B cell (primary cell): ENCODE data around the gene MT1M. TPM values are rescaled to one million over a fixed set of nuclear protein-coding genes. Genes with fewer than 3 reads are reported as not detected.

ENCODE experiments used
- ATAC-seq: fragments of 200-7000 bp; cut with Tn5 transposase; one replicate; pipeline ENCODE4 v1.10.0; 2021; ENCODE audit warnings: low read depth, mild to moderate bottlenecking, moderate number of reproducible peaks, moderate library complexity
- CTCF ChIA-PET: fragments of 350-600 bp; sonication (Branson Sonifier 250); formaldehyde crosslinking; loops from one replicate; lab custom pipeline; 2021; ENCODE audit warnings: antibody characterized with exemption, inconsistent platforms; lab: Charles Lee
- POLR2A ChIA-PET: fragments of 350-600 bp; sonication (Branson Sonifier 250); formaldehyde crosslinking; loops from one replicate; lab custom pipeline; 2021; ENCODE audit warnings: antibody characterized with exemption; lab: Charles Lee
- DNase-seq: peaks from one replicate; pipeline ENCODE4 v3.0.0; 2013
- H2AFZ ChIP-seq: 2 replicates; pipeline ENCODE4 v1.6.1; 2012; ENCODE audit warnings: mild to moderate bottlenecking, low read depth, low read length; ENCODE audit not compliant: insufficient read depth, poor library complexity, severe bottlenecking
- H3K27ac ChIP-seq, 2 donors: 1 replicate in 1 of 2; 2 replicates in 1 of 2; pipeline ENCODE4 v1.5.1; 2012 to 2013; ENCODE audit warnings: low read length in 2 of 2, mild to moderate bottlenecking in 2 of 2, moderate library complexity in 1 of 2
- H3K27me3 ChIP-seq, 4 experiments: fragments of 200-600 bp in 1 of 4; sonication (generic) in 1 of 4; replicated peaks in 1 of 4; 1 replicate in 2 of 4; 2 replicates in 2 of 4; pipeline versions ENCODE4 v1.6.1 to v1.7.0; 2013 to 2016; ENCODE audit warnings: low read length in 3 of 4, mild to moderate bottlenecking in 2 of 4, mixed read lengths in 1 of 4, moderate library complexity in 1 of 4; ENCODE audit not compliant: insufficient read depth in 4 of 4, control insufficient read depth in 3 of 4; ENCODE audit errors: control extremely low read depth in 1 of 4
- H3K36me3 ChIP-seq, 2 experiments: replicated peaks in 1 of 2; 1 replicate in 1 of 2; 2 replicates in 1 of 2; pipeline versions ENCODE4 v1.6.1 to v1.7.1; 2013; ENCODE audit warnings: low read length in 1 of 2; ENCODE audit not compliant: insufficient read depth in 2 of 2, control insufficient read depth in 1 of 2; ENCODE audit errors: control extremely low read depth in 1 of 2, extremely low read depth in 1 of 2
- H3K4me1 ChIP-seq, 2 donors: fragments of 200-600 bp in 1 of 2; sonication (generic) in 1 of 2; 1 replicate in 1 of 2; 2 replicates in 1 of 2; pipeline versions ENCODE4 v1.5.1 to v1.6.1; 2013 to 2017; ENCODE audit warnings: low read length in 2 of 2; ENCODE audit not compliant: control insufficient read depth in 2 of 2, insufficient read depth in 2 of 2
- H3K4me2 ChIP-seq: replicated peaks from 2 replicates; pipeline ENCODE3; 2012; ENCODE audit warnings: mild to moderate bottlenecking, low read depth, low read length; ENCODE audit not compliant: poor library complexity, severe bottlenecking
- H3K4me3 ChIP-seq, 5 experiments: fragments of 200-600 bp in 1 of 5; sonication (generic) in 1 of 5; 1 replicate in 3 of 5; 2 replicates in 2 of 5; pipeline versions ENCODE4 v1.5.1 to v1.7.0; 2011 to 2016; ENCODE audit warnings: low read length in 4 of 5, mild to moderate bottlenecking in 4 of 5, low read depth in 2 of 5, control low read depth in 1 of 5, moderate library complexity in 1 of 5; ENCODE audit not compliant: insufficient read depth in 1 of 5; ENCODE audit errors: control extremely low read depth in 1 of 5, extremely low read depth in 1 of 5
- H3K79me2 ChIP-seq: fragments of 200-600 bp; sonication (generic); one replicate; pipeline ENCODE4 v1.6.0; 2016; ENCODE audit warnings: low read length; ENCODE audit not compliant: control insufficient read depth, insufficient read depth
- H3K9ac ChIP-seq: fragments of 200-600 bp; sonication (generic); 2 replicates; pipeline ENCODE4 v1.6.1; 2017; ENCODE audit warnings: mild to moderate bottlenecking, low read length, moderate library complexity
- H3K9me3 ChIP-seq, 3 donors: one replicate each; pipeline versions ENCODE4 v1.6.1 to v1.7.1; 2013; ENCODE audit warnings: low read length in 2 of 3; ENCODE audit not compliant: control insufficient read depth in 2 of 3, insufficient read depth in 1 of 3; ENCODE audit errors: control extremely low read depth in 1 of 3
- H4K20me1 ChIP-seq: 2 replicates; pipeline ENCODE4 v1.6.0; 2012; ENCODE audit warnings: mild to moderate bottlenecking, low read length; ENCODE audit not compliant: insufficient read depth, control insufficient read depth, poor library complexity, severe bottlenecking
- H3K27ac Mint-ChIP-seq: one replicate; pipeline ENCODE4 v1.8.0; 2021; ENCODE audit warnings: mixed read lengths
- H3K27me3 Mint-ChIP-seq: one replicate; pipeline ENCODE4 v1.8.0; 2021; ENCODE audit warnings: mixed read lengths
- H3K4me1 Mint-ChIP-seq: one replicate; pipeline ENCODE4 v1.8.0; 2021; ENCODE audit warnings: mixed read lengths
- H3K4me3 Mint-ChIP-seq: one replicate; pipeline ENCODE4 v1.8.0; 2021; ENCODE audit warnings: mixed read lengths
- H3K9me3 Mint-ChIP-seq: one replicate; pipeline ENCODE4 v1.8.0; 2022; ENCODE audit warnings: mixed read lengths; ENCODE audit not compliant: insufficient read depth
- CTCF ChIP-seq: fragments of 200-600 bp; IDR thresholded peaks from one replicate; pipeline ENCODE4 v1.8.0; 2022; ENCODE audit warnings: antibody characterized with exemption, mild to moderate bottlenecking
- EZH2 ChIP-seq: IDR thresholded peaks from 2 replicates; pipeline ENCODE4 v1.6.1; 2012; ENCODE audit warnings: borderline replicate concordance, low read depth, mild to moderate bottlenecking, moderate library complexity, low read length; ENCODE audit not compliant: insufficient read depth, poor library complexity, severe bottlenecking
- WGBS: methylation state at CpG from one replicate; pipeline ENCODE4 v1.1.5; 2013; ENCODE audit warnings: missing lambda C conversion rate; ENCODE audit not compliant: insufficient coverage; 5-methylcytosine and 5-hydroxymethylcytosine counted together
- intact Hi-C: fragments of 100-400 bp; cut with micrococcal nuclease; formaldehyde crosslinking; loops from one replicate; pipeline ENCODE4 v1.10.0; 2022
- polyA plus RNA-seq: library from polyadenylated mRNA; depleted of rRNA; stranded (reverse); fragments of >200 nt; gene quantifications from 2 replicates; pipeline ENCODE4 v1.2.3, GENCODE V29; 2012
- total RNA-seq, 2 donors: library from RNA; stranded (reverse); fragments of 120-200 nt in 1 of 2; gene quantifications; 1 replicate in 1 of 2; 2 replicates in 1 of 2; pipeline versions ENCODE4 v1.2.3 to v1.2.4, GENCODE V29; 2013 to 2022

MT1M gene
- total and polyA plus RNA-seq, 2 donors (not counting 1 experiment from before 2014, with no cell fraction given), result not detected

DNA sequence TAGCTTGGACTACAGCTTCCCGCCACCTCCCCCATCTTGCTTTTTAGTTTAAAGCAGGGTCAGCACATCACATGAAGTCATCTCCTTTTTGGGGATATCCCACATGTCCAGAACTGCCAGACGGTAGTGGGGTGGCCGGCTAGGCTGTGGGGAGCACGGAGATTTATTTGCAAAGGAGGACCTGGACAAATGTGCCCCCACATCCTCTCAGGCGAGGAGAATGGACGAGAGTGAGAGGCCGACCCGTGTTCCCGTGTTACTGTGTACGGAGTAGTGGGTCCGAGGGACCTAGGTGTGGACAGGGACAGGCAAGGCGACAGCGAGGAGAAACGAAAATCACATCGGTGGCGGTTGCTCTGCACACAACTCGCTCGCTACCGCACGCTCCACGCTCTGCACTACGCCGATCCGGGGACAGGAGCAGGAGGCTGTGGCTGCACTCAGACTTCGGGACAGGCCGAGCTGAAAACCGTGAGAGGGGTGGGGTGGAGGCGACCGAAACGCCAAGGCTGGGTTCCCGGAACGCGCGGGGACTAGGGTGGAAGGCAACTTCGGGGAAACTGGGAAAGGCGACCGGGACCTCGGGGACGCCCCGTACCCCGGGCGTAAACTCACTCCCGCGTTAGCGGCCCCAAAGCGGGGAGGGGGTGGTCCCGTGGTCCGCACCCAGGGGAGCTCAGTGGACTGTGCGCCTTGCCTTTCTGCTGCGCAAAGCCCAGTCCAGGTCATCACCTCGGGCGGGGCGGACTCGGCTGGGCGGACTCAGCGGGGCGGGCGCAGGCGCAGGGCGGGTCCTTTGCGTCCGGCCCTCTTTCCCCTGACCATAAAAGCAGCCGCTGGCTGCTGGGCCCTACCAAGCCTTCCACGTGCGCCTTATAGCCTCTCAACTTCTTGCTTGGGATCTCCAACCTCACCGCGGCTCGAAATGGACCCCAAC is 5.6 kb downstream of the MT1M start, which contains the start of gene MT1A:
Gene MT1A, plus strand, starts transcription at position 853 of the 937 bp plus-strand sequence. Its CDS starts 73 bp downstream, at position 926.
- TF ChIP-seq CTCF (no peak), EZH2 (no peak)
- CTCF ChIA-PET, result interaction anchor here (0.7 kb wide), 1 partner anchor 15 kb away, joined by 3 read pairs; no protein-coding TSS in a partner anchor
- peaks cover 0 to 73% (median 36%) of the 10 kb centered on the region in 4 experiments for H3K27me3 ChIP-seq

More for the DNA sequence above, 5.6 kb downstream of the MT1M start, which contains the start of gene MT1A:
- Histone ChIP-seq H3K27ac (no peak within 1 kb of the TSS), H3K36me3 (no peaks in the 10 kb centered on the region), H3K4me1 (peaks cover 17 to 31% of the 10 kb centered on the region in 2 donors), H3K4me2 (peak within 1 kb of the TSS; percentile 46), H4K20me1 (no peaks in the 10 kb centered on the region), H3K4me3 (no peak within 1 kb of the TSS), H2AFZ (peak within 1 kb of the TSS; percentile 28), H3K9ac (no peak within 1 kb of the TSS), H3K79me2 (no peaks in the 10 kb centered on the region), H3K9me3 (peaks cover 0 to 4% (median 0%) of the 10 kb centered on the region in 3 donors)
- 8% methylated on average over 65 of the region's 68 CpGs for WGBS
- DNase-seq (peak; percentile 29), ATAC-seq (no peak)
- intact Hi-C loops, result loop anchor here (10.0 kb wide), 1 partner anchor 47 kb away; the partner anchor contains the start of gene MT1X
- Mint-ChIP-seq H3K4me1 (peaks cover 24% of the 10 kb centered on the region), H3K27ac (no peak within 1 kb of the TSS), H3K9me3 (no peaks in the 10 kb centered on the region), H3K27me3 (peaks cover 78% of the 10 kb centered on the region), H3K4me3 (peak within 1 kb of the TSS; percentile 63)
- POLR2A ChIA-PET, result no interaction called here
